ENCODE results near the gene ASTN2. TPM values are rescaled to one million over a fixed set of nuclear protein-coding genes. Genes with fewer than 3 reads are reported as not detected.

ASTN2 gene
- total RNA-seq, 1 experiment from 2014 or later = 4.8 TPM

DNA sequence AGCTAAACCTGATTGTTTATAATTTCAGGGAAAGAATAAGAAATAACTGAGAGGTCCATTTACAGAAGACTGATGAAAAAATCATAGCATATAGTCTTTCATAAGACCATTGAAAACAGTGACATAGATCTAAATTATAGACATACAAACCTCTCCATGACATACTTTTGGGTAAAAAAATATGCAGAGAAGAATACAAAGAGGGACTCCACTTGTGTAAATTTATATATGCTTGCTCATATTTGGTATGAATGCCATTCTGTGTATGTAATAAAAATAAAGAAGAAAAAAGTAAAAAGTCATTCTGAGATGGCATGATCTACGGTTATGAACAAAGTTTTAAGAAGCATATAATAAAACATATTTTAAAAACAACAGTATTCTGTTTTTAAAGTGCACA lies 310.7 kb downstream of the ASTN2 start:
- H4K20me1 ChIP-seq (ENCODE audit: insufficient read depth) = no peaks in the 10 kb centered on the region
- DNase-seq (ENCODE audit: low read depth, low spot score) (no peak), ATAC-seq (no peak)
- no peaks in the 10 kb centered on the region for H3K9me3 ChIP-seq (ENCODE audit: control insufficient read depth in 1 of 2, insufficient read depth in 1 of 2, low read depth in 1 of 2, low read length in 2 of 2)
- intact Hi-C loops (cut with micrococcal nuclease) = no loop called here
- no peak overlapping the region for H3K4me3 ChIP-seq (replicated peaks in 1 of 2; ENCODE audit: low read depth in 1 of 2, low read length in 2 of 2)
- H2AFZ ChIP-seq (ENCODE audit: low read depth, low read length, poor library complexity, severe bottlenecking) = no peak overlapping the region
- TF ChIP-seq POLR2A (IDR thresholded peaks at IDR 0.05; ENCODE audit: borderline replicate concordance, extremely low read depth, insufficient read depth, insufficient read length) (no peak), EZH2phosphoT487 (IDR thresholded peaks at IDR 0.05; ENCODE audit: borderline replicate concordance) (no peak), ZNF274 (IDR thresholded peaks at IDR 0.05; ENCODE audit: low read depth, low read length) (no peak), MAX (IDR thresholded peaks at IDR 0.05) (no peak), EGR1 (IDR thresholded peaks at IDR 0.05; ENCODE audit: low read depth) (no peak), CTCF (IDR thresholded peaks at IDR 0.05 in 2 of 3, conservative IDR thresholded peaks at IDR 0.05 in 1 of 3; ENCODE audit: borderline replicate concordance in 1 of 3, insufficient read depth in 1 of 3, low read depth in 2 of 3, low read length in 2 of 3) (no peak), SRF (IDR thresholded peaks at IDR 0.05; ENCODE audit: low read depth) (no peak), POLR2AphosphoS5 (IDR thresholded peaks at IDR 0.05; ENCODE audit: low read depth, low read length) (no peak), TCF7L2 (IDR thresholded peaks at IDR 0.05; ENCODE audit: borderline replicate concordance, extremely low read depth, insufficient read depth, insufficient read length) (no peak), ELF1 (IDR thresholded peaks at IDR 0.05; ENCODE audit: borderline replicate concordance, low read depth) (no peak), YY1 (IDR thresholded peaks at IDR 0.05; ENCODE audit: extremely low read depth, insufficient replicate concordance, low read depth, low read length) (no peak), CEBPB (IDR thresholded peaks at IDR 0.05; ENCODE audit: low read depth) (no peak), EZH2 (IDR thresholded peaks at IDR 0.05) (no peak), RAD21 (IDR thresholded peaks at IDR 0.05; ENCODE audit: low read depth) (no peak), SP1 (IDR thresholded peaks at IDR 0.05; ENCODE audit: low read depth) (no peak), SIN3A (IDR thresholded peaks at IDR 0.05; ENCODE audit: low read depth) (no peak), JUND (IDR thresholded peaks at IDR 0.05) (no peak), FOSL1 (IDR thresholded peaks at IDR 0.05; ENCODE audit: low read depth) (no peak), REST (IDR thresholded peaks at IDR 0.05; ENCODE audit: low read depth) (no peak)
- TF ChIP-seq, protein P1, sequence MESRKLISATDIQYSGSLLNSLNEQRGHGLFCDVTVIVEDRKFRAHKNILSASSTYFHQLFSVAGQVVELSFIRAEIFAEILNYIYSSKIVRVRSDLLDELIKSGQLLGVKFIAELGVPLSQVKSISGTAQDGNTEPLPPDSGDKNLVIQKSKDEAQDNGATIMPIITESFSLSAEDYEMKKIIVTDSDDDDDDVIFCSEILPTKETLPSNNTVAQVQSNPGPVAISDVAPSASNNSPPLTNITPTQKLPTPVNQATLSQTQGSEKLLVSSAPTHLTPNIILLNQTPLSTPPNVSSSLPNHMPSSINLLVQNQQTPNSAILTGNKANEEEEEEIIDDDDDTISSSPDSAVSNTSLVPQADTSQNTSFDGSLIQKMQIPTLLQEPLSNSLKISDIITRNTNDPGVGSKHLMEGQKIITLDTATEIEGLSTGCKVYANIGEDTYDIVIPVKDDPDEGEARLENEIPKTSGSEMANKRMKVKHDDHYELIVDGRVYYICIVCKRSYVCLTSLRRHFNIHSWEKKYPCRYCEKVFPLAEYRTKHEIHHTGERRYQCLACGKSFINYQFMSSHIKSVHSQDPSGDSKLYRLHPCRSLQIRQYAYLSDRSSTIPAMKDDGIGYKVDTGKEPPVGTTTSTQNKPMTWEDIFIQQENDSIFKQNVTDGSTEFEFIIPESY (IDR thresholded peaks at IDR 0.05; ENCODE audit: extremely low read depth, insufficient replicate concordance, low read length) = no peak
- H3K36me3 ChIP-seq (ENCODE audit: control insufficient read depth in 1 of 2, insufficient read depth in 2 of 2, low read length in 2 of 2) = no peaks in the 10 kb centered on the region
- no peaks in the 10 kb centered on the region for H3K9me2 ChIP-seq (ENCODE audit: insufficient read depth)
- RAD21 ChIA-PET (ENCODE audit: low non-redundant PET in 1 of 2, low total read pairs in 2 of 2, uncharacterized antibody in 2 of 2, unreplicated experiment in 2 of 2) = no interaction called here
- no peak overlapping the region for H3K27ac ChIP-seq (ENCODE audit: low read depth, low read length)
- H3K9ac ChIP-seq (ENCODE audit: low read length) = no peak overlapping the region
- POLR2A ChIA-PET = no interaction called here
- no TSS peak for BruUV-seq (replicated peaks)
- CTCF ChIA-PET = no interaction called here
- no peak overlapping the region for H3K4me2 ChIP-seq (ENCODE audit: low read length)
- no peaks in the 10 kb centered on the region for H3K4me1 ChIP-seq (ENCODE audit: control insufficient read depth in 1 of 2, insufficient read depth in 2 of 2, low read length in 2 of 2)
- H3K27me3 ChIP-seq (ENCODE audit: insufficient read depth, low read length) = no peaks in the 10 kb centered on the region
- no peaks in the 10 kb centered on the region for H3K79me2 ChIP-seq (ENCODE audit: insufficient read depth, low read length)
